GM21381 (cell line): ENCODE results near the gene GNG8.

Experiments
- ATAC-seq: cut with Tn5 transposase; IDR thresholded peaks from one replicate; pipeline ENCODE4 v1.9.1; 2021; ENCODE audit warnings: mild to moderate bottlenecking, moderate library complexity; ENCODE audit not compliant: unreplicated experiment

GNG8 gene

GRCh38 chr19:46621191-46622117, 14.5 kb downstream of the GNG8 start:
- ATAC-seq, result no peak

- no peak for ATAC-seq
Measured at GRCh38 chr19:46620716-46621115, 15.3 kb downstream of the GNG8 start.

DNA sequence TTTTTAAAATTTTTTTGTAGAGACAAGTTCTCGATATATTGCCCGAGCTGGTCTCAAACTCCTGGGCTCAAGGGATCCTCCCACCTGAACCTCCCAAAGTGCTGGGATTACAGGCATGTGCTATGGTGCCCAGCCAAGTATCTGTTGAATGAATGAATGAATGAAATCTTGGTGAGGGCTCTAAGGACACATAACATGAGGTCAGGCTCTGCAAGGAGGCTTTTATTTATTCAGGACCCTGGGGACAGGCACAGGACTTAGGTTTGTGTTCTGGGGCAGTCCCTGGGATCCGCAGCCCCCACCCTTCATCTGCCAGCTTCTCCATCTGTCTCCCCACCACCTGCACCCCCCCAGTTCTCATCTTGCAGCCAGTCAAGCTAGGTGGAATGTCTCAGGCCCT, 15.7 kb downstream of the GNG8 start:
- no peak for ATAC-seq

GRCh38 chr19:46618670-46619231, 17.3 kb downstream of the GNG8 start:
- ATAC-seq, result no peak

DNA sequence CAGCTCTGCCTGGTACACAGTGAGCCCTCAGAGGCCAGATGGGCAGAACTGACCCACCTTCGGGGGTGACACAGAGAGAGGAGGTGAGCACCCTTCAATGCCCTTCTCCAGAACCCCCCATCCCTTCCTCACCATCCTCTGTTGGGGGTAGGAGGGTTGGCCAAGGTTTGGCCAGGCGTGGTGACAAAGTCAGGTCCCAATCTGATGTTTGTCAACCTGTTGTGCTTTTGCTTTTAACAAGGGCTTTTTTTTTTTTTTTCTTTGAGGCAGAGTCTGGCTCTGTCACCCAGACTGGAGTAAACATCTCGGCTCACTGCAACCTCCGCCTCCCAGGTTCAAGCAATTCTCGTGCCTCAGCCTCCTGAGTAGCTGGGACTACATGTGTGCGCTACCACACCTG, 18.4 kb downstream of the GNG8 start:
- ATAC-seq, result no peak

GRCh38 chr19:46616631-46617322, 19.2 kb downstream of the GNG8 start:
- ATAC-seq, result no peak

DNA sequence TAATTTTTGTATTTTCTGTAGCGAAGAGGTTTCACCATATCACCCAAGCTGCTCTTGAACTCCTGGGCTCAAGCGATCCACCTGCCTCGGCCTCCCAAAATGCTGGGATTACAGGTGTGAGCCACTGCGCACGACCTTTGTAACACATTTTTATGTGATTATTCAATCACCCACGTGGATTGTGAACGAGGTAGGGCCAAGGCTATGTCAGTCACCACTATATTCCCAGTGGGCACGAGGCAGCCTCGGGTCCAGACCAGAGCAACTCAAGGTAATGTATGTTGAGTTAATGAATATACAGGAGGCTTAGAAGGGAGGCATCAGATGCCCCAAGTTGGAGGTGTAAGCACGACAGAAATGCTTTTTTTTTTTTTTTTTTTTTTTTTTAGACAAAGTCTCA, 20.0 kb downstream of the GNG8 start:
- ATAC-seq, result no peak

- no peak for ATAC-seq
Measured at GRCh38 chr19:46614114-46614722, 21.8 kb downstream of the GNG8 start.

GRCh38 chr19:46613525-46613924, 22.5 kb downstream of the GNG8 start:
- no peak for ATAC-seq

DNA sequence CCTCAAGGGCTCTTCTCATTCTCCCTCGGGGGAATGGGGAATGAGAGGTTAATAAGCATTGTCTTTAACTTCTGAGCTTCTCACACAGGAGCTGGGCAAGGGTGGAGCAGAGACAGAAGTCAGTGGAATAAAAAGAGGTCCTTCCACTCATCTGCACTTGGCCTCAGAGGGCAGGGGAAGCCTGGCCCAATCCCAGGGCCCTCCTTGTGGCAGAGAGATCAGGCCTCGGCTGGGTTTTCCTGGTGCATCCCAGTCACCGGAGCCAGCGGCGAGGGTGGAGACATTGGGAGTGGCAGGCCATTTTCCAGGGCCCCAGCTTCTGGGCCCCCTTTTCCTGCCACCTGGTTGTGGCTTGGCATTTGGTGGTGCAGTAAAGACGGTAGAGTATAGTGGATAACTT, 24.2 kb downstream of the GNG8 start:
- ATAC-seq, result no peak

DNA sequence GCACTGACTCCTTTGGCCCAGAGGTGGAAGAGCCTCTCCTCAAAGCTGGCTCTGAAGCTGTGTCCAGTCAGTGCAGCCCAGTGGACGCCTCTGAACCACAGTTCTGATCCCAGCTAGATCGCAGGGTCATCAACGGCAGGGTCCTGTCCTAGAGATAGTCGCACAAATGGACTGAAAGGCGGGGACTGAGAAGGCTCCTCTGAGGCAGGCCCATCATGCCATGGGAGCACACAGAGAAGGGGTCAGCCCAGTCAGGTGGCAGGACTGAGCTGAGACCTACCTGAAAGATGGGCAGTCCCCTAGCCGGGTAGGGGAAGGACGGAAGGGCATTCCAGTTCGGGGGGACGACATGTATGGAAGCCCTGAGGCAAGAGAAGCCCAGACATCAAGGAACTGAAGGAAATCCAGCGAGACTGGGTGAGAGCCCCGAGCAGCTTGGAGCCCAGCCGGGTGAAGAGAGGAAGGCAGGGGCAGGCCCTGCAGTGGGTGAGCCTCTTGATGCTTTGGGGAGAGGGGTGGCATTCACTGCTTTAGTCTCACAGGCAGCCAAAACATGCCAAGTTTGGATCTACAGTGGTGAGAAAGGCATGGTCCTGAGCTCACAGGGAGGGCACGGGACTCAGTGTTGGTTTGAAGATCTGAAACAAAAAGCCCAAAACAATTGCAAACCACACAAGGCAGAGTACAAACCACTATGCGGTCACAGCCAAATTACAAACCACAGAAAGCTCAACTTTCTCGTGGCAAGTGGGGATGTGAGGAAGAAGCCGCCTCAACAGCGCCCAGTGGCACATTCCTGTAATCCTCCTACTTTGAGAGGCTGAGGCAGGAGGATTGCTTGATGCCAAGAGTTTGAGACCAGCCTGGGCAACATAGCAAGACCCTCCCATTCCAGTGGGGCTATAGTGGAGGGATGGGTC, 24.9 kb downstream of the GNG8 start:
- ATAC-seq, result no peak

DNA sequence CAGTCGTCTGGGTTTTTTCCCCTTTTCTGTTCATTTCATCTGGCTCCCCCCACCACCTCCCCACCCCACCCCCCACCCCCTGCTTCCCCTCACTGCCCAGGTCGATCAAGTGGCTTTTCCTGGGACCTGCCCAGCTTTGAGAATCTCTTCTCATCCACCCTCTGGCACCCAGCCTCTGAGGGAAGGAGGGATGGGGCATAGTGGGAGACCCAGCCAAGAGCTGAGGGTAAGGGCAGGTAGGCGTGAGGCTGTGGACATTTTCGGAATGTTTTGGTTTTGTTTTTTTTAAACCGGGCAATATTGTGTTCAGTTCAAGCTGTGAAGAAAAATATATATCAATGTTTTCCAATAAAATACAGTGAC, 25.6 kb downstream of the GNG8 start:
- no peak for ATAC-seq

DNA sequence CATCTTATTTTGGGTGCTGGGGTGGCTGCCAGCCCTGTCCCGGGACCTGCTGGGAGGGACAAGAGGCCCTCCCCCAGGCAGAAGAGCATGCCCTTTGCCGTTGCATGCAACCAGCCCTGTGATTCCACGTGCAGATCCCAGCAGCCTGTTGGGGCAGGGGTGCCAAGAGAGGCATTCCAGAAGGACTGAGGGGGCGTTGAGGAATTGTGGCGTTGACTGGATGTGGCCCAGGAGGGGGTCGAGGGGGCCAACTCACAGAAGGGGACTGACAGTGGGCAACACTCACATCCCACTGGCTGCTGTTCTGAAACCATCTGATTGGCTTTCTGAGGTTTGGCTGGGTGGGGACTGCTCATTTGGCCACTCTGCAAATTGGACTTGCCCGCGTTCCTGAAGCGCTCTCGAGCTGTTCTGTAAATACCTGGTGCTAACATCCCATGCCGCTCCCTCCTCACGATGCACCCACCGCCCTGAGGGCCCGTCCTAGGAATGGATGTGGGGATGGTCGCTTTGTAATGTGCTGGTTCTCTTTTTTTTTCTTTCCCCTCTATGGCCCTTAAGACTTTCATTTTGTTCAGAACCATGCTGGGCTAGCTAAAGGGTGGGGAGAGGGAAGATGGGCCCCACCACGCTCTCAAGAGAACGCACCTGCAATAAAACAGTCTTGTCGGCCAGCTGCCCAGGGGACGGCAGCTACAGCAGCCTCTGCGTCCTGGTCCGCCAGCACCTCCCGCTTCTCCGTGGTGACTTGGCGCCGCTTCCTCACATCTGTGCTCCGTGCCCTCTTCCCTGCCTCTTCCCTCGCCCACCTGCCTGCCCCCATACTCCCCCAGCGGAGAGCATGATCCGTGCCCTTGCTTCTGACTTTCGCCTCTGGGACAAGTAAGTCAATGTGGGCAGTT, 26.2 kb downstream of the GNG8 start:
- ATAC-seq, result no peak

GRCh38 chr19:46608581-46609345, 27.2 kb downstream of the GNG8 start:
- no peak for ATAC-seq

DNA sequence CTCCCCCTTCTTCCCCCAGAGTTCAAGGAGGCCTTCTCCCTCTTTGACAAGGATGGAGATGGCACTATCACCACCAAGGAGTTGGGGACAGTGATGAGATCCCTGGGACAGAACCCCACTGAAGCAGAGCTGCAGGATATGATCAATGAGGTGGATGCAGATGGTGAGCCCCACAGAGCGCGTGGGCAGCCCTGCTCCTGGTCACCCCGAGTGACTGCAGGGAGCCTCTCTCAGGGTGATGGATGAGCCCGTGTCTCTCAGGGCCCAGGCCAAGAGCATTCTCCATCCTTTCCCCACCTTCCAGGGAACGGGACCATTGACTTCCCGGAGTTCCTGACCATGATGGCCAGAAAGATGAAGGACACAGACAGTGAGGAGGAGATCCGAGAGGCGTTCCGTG, 27.8 kb downstream of the GNG8 start:
- no peak for ATAC-seq

GRCh38 chr19:46607448-46607841, 28.6 kb downstream of the GNG8 start:
- no peak for ATAC-seq

- ATAC-seq, result no peak
Measured at GRCh38 chr19:46606681-46607447, 29.1 kb downstream of the GNG8 start.

DNA sequence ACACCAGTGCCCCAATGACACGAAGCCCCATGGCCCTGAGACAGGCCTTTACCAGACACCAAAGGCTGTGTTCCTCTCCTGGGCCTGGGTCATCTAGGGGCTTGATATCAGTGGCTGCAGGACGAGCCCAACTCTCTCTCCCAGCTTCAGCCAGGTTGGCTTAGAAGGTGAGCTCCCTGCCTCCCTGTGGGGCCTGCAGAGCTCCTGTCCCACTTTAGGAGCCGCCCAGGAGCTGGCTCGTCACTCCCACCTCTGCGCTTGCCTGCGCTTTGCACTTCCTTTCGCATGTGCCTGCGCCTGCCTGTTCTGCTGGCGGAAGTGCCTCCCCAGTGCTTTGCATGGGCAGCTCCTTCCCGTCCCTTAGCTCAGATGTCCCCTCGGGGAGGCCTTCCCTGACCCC, 30.0 kb downstream of the GNG8 start:
- ATAC-seq, result no peak
